ENCODE measurements around the gene LRRC59.

DNA sequence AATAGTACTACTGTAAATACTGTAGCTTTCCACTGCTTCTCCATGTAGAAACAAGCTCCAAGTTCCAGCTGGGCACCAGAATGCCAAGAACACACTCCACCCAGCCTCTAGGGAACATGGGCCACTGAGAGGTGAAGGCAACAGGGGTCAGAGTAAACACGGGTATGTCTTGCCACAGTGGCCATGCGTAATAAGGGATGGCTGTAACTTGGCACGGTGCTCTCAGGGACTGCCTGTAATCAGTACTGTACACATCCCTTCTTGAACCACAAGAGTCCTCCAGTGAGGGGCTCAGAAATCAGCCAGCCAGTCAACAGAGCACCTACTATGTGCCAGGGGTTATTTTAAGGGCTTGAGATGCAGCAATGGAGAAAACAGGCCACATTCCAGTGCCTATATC, 10.8 kb downstream of the LRRC59 start:
- TF ChIP-seq, protein P1, sequence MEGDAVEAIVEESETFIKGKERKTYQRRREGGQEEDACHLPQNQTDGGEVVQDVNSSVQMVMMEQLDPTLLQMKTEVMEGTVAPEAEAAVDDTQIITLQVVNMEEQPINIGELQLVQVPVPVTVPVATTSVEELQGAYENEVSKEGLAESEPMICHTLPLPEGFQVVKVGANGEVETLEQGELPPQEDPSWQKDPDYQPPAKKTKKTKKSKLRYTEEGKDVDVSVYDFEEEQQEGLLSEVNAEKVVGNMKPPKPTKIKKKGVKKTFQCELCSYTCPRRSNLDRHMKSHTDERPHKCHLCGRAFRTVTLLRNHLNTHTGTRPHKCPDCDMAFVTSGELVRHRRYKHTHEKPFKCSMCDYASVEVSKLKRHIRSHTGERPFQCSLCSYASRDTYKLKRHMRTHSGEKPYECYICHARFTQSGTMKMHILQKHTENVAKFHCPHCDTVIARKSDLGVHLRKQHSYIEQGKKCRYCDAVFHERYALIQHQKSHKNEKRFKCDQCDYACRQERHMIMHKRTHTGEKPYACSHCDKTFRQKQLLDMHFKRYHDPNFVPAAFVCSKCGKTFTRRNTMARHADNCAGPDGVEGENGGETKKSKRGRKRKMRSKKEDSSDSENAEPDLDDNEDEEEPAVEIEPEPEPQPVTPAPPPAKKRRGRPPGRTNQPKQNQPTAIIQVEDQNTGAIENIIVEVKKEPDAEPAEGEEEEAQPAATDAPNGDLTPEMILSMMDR (IDR thresholded peaks at IDR 0.05): no peak
- no peak for TF ChIP-seq POLR2A (IDR thresholded peaks at IDR 0.05)
- TF ChIP-seq EP300 (IDR thresholded peaks at IDR 0.05): no peak

All from sigmoid colon (tissue), 4 donors.